ENCODE data around the gene TRIML2. TPM values are rescaled to one million over a fixed set of nuclear protein-coding genes. Genes with fewer than 3 reads are reported as not detected.

The TRIML2 gene
- total and polyA plus RNA-seq, 9 of the 15 experiments (the other 6 are each of a cell fraction or from before 2014, with no cell fraction given) = 0.03 to 0.16 TPM; not detected in 7

DNA sequence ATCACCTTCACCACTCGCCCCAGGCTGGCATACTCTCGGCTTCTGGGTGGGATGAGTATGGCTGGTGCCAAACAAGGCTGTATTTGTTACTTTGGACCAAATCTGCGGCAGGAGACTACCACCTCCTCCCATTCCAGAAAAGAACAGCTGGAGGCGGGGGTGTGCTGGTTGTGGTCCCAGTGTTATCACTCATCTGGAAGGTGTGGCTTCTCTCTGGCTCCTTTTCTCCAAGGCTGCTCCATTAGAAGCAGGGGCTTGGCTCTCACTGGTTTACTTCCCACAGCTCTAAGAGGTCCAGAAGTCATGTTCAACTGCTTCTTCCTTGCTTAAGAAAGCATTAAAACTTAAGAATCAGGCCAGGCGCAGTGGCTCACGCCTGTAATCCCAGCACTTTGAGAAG, 2.6 kb upstream of the TRIML2 start:
- DNase-seq (ENCODE audit: extremely low read depth in 1 of 4, low spot score in 3 of 4) (no peak), FAIRE-seq (no peak), ATAC-seq (no peak)
- WGBS (ENCODE audit: insufficient coverage, low coverage, missing lambda C conversion rate) = 0% methylated on average over 5 of the region's 6 CpGs
- ChIA-PET POLR2A (interaction anchor here (0.7 kb wide), 1 partner anchor 533 kb away, joined by 3 read pairs; no protein-coding TSS in a partner anchor), CTCF (ENCODE audit: low intra/inter-chr PET ratio) (no interaction called here)
- Histone ChIP-seq H3K36me3 (ENCODE audit: control insufficient read depth, insufficient read depth, low read length) (no peaks in the 10 kb centered on the region), H3K27ac (ENCODE audit: extremely low read depth, low read depth, low read length) (no peak overlapping the region), H4K20me1 (replicated peaks; ENCODE audit: control insufficient read depth, insufficient read depth, low read length) (no peaks in the 10 kb centered on the region), H2AFZ (ENCODE audit: low read depth, low read length) (no peak overlapping the region), H3K27me3 (ENCODE audit: control insufficient read depth in 2 of 2, insufficient read depth in 2 of 2, low read length in 2 of 2) (no peaks in the 10 kb centered on the region), H3K79me2 (ENCODE audit: control insufficient read depth, insufficient read depth, low read length) (no peaks in the 10 kb centered on the region), H3K4me1 (replicated peaks in 1 of 2; ENCODE audit: control insufficient read depth in 2 of 2, insufficient read depth in 2 of 2, low read length in 2 of 2) (no peaks in the 10 kb centered on the region), H3K9ac (ENCODE audit: insufficient read depth in 1 of 2, low read depth in 2 of 2, low read length in 2 of 2) (no peak overlapping the region), H3K9me1 (ENCODE audit: control insufficient read depth, insufficient read depth, low read length) (no peaks in the 10 kb centered on the region), H3K9me3 (replicated peaks; ENCODE audit: control insufficient read depth, insufficient read depth, low read depth, low read length) (no peaks in the 10 kb centered on the region), H3K4me3 (no peak overlapping the region), H3K4me2 (ENCODE audit: insufficient read depth, low read length) (no peak overlapping the region)
- in situ Hi-C loops (cut with MboI) = no loop called here
- intact Hi-C loops (cut with micrococcal nuclease) = no loop called here
- BruUV-seq (replicated peaks) = no TSS peak
- TF ChIP-seq ZC3H11A (IDR thresholded peaks at IDR 0.05; ENCODE audit: low read depth, low read length) (no peak), BMI1 (IDR thresholded peaks at IDR 0.05; ENCODE audit: low read length) (no peak), ETV6 (IDR thresholded peaks at IDR 0.05; ENCODE audit: borderline replicate concordance in 1 of 2, low read depth in 2 of 2, low read length in 1 of 2) (no peak), ETV6 (CRISPR knock-in tag; IDR thresholded peaks at IDR 0.05; ENCODE audit: borderline replicate concordance) (no peak), THRAP3 (IDR thresholded peaks at IDR 0.05; ENCODE audit: borderline replicate concordance) (no peak), BACH1 (tag; IDR thresholded peaks at IDR 0.05) (no peak), MAFF (IDR thresholded peaks at IDR 0.05; ENCODE audit: low read length) (no peak), RBM34 (IDR thresholded peaks at IDR 0.05; ENCODE audit: borderline replicate concordance, insufficient read depth, low read length) (no peak), JUND (IDR thresholded peaks at IDR 0.05; ENCODE audit: borderline replicate concordance, low read depth, low read length) (no peak), JUND (tag; IDR thresholded peaks at IDR 0.05; ENCODE audit: borderline replicate concordance, low read depth, low read length) (no peak), MEF2A (IDR thresholded peaks at IDR 0.05; ENCODE audit: control insufficient read depth, low read depth, low read length) (no peak), ZNF699 (CRISPR knock-in tag; IDR thresholded peaks at IDR 0.05; ENCODE audit: insufficient replicate concordance) (no peak)
- TF ChIP-seq, protein P1, sequence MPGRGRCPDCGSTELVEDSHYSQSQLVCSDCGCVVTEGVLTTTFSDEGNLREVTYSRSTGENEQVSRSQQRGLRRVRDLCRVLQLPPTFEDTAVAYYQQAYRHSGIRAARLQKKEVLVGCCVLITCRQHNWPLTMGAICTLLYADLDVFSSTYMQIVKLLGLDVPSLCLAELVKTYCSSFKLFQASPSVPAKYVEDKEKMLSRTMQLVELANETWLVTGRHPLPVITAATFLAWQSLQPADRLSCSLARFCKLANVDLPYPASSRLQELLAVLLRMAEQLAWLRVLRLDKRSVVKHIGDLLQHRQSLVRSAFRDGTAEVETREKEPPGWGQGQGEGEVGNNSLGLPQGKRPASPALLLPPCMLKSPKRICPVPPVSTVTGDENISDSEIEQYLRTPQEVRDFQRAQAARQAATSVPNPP (IDR thresholded peaks at IDR 0.05; ENCODE audit: borderline replicate concordance, insufficient read depth, insufficient read length) = no peak
- TF ChIP-seq, protein P2, sequence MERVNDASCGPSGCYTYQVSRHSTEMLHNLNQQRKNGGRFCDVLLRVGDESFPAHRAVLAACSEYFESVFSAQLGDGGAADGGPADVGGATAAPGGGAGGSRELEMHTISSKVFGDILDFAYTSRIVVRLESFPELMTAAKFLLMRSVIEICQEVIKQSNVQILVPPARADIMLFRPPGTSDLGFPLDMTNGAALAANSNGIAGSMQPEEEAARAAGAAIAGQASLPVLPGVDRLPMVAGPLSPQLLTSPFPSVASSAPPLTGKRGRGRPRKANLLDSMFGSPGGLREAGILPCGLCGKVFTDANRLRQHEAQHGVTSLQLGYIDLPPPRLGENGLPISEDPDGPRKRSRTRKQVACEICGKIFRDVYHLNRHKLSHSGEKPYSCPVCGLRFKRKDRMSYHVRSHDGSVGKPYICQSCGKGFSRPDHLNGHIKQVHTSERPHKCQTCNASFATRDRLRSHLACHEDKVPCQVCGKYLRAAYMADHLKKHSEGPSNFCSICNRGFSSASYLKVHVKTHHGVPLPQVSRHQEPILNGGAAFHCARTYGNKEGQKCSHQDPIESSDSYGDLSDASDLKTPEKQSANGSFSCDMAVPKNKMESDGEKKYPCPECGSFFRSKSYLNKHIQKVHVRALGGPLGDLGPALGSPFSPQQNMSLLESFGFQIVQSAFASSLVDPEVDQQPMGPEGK (CRISPR knock-in tag; IDR thresholded peaks at IDR 0.05; ENCODE audit: borderline replicate concordance) = no peak
- TF ChIP-seq, protein P3, sequence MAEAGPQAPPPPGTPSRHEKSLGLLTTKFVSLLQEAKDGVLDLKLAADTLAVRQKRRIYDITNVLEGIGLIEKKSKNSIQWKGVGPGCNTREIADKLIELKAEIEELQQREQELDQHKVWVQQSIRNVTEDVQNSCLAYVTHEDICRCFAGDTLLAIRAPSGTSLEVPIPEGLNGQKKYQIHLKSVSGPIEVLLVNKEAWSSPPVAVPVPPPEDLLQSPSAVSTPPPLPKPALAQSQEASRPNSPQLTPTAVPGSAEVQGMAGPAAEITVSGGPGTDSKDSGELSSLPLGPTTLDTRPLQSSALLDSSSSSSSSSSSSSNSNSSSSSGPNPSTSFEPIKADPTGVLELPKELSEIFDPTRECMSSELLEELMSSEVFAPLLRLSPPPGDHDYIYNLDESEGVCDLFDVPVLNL (CRISPR knock-in tag; IDR thresholded peaks at IDR 0.05; ENCODE audit: low read depth) = no peak
- TF ChIP-seq, protein P4, sequence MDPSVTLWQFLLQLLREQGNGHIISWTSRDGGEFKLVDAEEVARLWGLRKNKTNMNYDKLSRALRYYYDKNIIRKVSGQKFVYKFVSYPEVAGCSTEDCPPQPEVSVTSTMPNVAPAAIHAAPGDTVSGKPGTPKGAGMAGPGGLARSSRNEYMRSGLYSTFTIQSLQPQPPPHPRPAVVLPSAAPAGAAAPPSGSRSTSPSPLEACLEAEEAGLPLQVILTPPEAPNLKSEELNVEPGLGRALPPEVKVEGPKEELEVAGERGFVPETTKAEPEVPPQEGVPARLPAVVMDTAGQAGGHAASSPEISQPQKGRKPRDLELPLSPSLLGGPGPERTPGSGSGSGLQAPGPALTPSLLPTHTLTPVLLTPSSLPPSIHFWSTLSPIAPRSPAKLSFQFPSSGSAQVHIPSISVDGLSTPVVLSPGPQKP (CRISPR knock-in tag; IDR thresholded peaks at IDR 0.05) = no peak
